Umbilical cord (tissue), 2 donors: Measurements from ENCODE around the gene ANXA5. TPM values are rescaled to one million over a fixed set of nuclear protein-coding genes. Genes with fewer than 3 reads are reported as not detected.

Experiments
- DNase-seq: peaks from one replicate; pipeline ENCODE4 v3.0.0-alpha.2; 2015; ENCODE audit warnings: low spot score
- total RNA-seq: library from RNA; depleted of rRNA; stranded (reverse); fragments of >200 nt; gene quantifications from one replicate; pipeline ENCODE4 v1.2.3, GENCODE V29; 2014; ENCODE audit warnings: low replicate concordance; ENCODE audit not compliant: insufficient read depth

Gene ANXA5
- total RNA-seq, 1 donor from 2014 or later: 490 TPM

DNA sequence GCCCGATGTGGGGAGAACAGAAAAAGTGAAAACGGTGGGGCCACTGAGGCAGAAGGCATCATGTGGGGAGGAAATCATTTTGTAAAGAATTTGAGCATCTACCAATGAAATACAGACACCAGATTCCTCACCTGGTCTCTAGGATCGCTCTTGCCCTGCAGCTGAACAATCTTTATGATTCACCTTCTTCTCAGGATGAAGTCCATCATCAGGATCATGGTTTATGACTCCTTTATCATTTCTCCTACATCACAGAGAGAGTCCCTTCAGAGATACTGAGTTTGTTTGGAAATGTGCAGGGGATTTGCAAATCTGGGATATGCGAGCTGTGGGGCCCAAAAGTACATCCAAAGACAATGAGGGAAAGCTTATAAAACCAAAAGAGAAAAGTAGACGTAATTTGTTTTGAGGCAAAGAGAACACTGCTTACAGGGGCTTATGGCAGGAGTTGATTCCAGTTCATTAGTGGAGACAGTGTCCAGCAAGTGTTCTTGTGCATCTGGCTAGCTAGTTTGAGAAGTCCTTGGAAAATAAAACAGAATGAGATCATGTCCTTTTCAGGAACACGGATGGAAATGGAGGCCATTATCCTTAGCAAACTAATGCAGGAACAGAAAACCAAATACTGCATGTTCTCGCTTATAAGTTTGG is 15.3 kb upstream of the ANXA5 start:
- no peak for DNase-seq

DNA sequence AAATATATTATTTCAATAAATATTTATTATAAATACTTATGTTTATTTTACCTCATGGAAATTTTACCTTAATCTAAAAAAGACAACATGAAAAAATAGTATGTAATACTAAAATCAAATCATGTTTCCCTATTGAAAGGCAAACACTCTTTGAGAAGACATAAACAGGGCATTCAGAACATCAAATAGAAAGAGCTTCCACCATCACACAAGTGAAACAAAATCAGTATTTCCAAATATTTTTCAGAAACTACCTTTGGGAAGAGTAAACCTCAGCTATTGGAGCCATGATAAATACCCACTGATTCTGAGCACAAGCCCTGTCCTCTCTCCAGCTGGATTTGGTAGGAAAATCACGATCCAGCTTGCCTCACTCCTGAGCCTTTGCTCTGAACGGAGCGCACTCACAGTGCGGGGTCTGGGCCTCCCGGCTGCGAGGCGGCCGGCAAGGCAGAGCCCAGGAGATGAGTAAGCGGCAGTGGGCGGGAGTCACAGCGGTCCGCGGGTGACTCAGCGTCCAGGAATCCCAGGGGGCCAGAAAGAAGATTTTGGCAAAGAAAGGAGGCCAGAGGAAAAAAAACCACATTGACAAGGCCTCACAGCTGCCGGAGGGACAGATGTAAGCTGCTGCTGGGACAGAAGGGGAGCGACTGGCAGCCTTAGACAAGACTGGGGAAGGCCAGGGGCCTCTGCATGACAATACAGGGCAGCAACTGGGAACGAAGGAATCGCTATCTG is 14.7 kb upstream of the ANXA5 start:
- peak; percentile 97 for DNase-seq

DNA sequence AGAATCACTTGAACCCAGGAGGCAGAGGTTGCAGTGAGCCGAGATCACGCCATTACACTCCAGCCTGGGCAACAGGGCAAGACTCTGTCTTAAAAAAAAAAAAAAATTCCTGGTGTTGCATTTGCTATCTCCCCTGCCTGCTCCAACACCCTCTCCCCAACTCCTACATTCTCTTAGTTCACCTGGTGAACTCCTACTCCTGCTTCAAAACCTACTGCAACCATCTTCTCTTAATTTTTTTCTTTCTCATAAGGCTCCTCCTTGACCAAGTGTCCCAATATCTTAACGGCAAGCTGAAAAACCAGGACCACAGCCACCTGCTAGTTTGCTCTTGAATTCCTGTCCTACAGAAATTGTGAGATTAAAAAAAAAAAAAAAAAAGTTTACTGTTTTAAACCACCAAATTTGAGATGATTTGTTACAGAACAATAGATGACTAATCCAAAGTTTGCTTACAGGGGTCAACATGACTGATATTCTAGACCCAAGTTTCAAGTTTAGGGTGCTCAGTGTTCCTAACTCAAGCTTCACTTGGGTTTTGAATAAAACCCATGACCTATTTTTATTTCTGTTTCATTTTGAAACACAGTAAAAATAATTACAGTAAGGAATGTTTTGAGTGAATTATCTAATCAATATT is 13.1 kb upstream of the ANXA5 start:
- DNase-seq: no peak

DNA sequence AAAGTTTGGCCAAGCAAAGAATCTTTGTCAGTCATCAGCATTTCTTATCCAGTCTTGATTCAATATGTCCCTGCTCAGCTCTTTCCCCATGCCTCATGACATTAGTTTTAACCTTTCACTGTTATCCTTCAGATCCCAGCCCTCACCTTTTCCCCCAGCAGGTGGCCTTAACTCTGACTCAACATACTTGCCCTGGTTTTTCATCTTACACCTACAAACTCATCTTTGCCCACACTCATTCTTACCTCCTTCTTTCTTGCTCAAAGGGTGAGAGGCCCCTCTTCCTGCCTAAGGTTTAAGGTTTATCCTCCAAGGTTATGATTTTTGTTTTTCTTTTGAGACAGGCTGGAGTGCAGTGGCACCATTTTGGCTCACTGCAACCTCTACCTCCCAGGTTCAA is 10.6 kb upstream of the ANXA5 start:
- no peak for DNase-seq

DNA sequence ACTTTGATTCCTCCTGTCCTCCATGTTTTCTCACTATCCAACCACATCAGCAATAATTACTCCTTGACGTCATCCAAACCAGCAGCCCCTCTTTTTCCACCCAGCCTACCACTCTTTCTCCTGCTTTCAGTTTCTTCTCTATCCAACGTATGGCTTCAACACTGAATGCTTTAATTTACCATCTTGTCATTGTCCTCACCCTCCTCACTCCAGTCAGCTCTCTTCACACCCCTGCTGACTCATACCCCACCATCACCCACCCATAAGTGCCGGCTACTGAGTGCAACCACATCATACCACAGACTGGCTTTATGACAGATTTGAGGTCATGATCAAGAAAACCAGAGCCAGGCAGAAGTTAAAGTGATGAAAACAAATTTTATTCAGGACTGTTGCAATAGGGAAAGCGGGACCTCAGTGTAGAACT is 9.8 kb upstream of the ANXA5 start:
- DNase-seq: no peak

DNA sequence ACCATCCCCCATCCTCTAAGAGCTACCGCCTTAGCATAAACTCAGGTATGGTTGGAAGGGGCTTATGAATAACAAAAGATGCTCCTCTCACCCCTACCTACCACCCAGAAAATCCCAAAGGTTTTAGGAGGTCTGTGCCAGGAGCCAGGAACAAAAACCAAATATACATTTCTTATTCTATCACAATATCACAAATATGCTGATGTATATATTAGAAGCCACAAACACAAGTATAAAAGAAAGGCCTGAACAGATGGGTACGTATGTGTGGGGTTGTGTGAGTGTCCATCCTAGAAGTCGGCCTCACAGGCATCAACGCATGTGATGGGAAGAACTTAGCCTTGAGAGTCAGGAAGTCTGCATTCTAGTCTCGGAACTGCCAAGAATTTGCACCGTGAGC is 8.7 kb upstream of the ANXA5 start:
- no peak for DNase-seq

DNA sequence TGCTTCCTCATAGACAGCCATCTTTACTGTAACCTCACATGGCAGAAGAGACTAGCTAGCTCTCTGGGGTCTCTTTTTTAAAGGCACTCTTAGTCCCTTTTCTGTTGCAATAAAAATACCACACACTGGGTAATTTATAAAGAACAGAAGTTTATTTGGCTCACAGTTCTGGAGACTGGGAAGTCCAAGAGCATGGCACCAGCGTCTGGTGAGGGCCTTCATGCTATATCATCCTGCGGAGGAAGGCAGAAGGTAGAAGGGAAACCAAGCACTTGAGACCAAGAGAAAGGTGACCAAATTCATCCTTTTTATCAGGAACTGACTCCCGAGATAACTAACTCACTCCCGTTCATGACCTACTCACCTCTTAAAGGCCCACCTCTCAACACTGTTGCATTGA is 5.4 kb upstream of the ANXA5 start:
- no peak for DNase-seq

DNA sequence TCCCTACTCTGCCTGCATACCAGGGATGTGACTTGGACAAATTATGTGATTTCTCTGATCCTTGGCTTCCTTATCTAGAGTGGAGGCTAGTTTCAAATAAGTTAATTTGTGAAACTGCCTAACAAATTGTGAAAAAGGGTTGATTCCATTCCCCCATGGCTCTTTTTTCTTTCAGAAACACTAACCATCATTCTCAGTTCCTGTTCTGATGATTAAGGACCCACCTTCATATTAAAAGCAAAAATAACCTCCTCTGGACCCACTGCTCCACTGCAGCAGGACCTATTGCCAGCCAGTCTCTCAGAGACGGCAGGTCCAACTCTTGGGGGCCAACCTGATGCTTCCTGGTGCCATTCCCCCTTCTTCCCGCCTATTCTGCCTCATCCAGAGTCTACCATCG is 4.5 kb upstream of the ANXA5 start:
- DNase-seq: no peak

DNA sequence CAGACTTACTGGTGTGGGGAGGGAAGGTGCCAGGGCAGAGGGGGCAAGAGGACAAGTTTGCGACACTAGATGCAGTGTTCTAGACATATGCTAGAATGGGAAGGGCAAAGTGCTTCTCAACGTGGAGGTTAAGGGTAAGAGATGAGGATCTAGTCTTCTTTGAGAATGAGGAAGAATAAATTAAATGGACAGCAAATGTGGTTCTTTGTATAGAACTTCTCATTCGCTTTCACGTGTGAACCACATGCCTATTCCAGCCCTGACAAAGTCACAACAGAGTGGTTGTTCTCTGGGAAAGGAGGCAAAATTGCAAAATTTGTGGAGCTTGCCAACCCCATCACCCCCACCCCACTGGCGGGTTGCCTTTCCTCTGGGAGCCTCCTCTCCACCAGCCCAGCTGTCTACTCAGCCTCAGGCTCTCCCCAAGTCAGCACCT is 1.5 kb upstream of the ANXA5 start:
- no peak for DNase-seq

DNA sequence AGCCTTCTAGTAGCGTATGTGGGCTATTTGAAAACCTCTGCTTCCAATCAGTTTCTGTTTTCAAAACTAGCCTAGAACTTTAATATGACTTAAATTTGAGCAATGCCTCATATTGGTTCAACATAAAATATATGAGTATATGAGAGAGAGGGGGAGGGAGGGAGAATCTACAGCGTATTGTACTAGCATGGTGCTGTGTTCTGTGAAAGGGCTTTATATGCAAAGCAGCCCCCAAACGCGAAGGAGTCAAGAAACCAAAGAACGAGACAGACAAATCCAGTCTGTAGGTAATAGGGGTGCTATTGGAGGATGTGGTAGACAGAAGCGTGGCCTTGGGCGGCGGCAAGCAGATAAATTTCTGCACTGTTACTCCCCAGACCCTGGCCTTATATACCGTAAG is 784 bp upstream of the ANXA5 start:
- DNase-seq: no peak

DNA sequence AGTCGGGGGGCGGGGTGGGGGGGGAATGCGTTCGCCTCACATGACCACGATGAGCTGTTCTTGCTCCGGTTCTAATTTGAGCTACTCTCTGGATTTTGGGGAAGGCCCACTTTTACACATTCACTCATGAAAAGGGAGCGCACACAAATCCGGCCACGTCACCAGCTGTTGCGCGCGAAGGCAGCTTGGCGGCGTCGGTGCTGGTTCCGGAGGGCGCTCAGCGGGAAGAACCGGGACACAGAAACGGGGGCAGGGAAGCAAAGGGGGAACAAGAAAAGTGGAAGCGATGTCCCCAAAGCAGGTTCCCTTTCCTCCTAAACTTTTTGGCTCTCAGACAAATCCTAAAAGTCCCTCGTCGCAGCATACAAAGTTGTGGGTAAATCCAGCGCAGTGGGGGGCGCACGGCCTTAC is 605 bp downstream of the ANXA5 start:
- peak; percentile 86 for DNase-seq

DNA sequence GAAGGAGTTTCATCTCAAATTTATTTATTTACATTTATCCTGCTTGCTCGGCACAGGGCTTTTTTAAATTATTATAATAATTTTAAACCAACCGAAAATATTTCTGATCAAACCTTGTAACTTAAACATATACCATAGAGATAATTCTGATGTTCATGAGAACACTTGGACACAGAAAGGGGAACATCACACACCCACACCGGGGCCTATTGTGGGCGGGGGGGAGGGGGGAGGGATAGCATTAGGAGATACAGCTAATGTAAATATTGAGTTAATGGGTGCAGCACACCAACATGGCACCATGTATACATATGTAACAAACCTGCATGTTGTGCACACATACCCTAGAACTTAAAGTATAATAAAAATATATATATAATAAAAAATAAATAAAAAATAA is 2.9 kb downstream of the ANXA5 start:
- no peak for DNase-seq

DNA sequence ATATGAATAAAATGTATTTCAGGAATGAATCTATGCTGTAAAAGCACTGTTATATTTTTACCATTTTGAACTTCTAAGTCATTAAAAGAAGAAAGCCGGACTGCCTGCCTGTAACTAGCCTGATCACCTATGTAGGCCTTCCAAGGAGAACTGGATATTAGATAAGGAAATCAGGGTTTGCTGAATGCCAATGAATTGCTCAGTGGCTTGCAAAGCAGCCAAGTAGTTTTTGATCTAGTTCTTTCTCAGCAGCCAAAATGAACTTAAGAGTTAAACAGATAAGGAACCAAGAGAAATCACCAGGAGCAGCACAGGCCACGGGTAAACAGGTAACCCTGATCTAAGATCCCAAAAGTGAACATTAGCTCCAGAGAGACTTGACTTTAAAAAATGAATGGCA is 3.3 kb downstream of the ANXA5 start:
- DNase-seq: no peak

DNA sequence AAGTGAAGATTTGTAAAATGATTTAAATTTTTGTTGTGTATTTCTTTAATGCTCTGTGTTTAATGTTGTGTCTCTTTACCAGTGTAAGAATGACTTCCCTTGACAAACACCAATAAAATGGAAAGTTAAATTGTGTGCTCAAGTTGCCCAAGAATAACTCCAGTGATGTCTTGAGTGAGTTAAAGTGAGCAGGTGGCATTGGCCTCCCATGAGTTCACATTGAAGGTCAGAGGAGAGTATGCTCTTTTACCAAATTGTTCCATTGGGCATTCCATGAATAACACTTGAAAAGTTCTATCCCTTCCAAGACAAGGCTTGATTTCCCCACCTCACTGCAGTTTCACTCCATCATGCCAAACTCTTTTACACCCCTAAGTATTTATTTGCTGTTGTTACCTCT is 4.5 kb downstream of the ANXA5 start:
- no peak for DNase-seq

DNA sequence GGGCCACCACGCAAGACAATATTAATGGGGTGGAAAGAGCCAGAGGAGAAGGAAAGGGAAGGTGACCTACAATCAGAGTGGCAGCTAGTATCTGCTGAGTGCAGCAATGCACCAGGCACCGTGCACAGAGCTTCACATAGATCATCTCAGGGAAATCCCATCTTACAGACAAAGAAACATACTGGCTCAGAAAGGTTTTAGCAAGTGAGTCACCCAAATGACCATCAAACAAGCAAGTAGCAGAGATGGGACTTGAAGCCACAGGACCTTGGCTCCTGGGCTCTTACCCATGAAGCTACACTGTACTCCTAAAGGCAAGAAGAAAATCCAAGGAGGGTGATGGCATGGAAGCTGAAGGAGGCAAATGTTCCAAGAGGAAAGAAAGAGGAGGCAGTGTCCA is 6.8 kb downstream of the ANXA5 start:
- DNase-seq: peak; percentile 20

DNA sequence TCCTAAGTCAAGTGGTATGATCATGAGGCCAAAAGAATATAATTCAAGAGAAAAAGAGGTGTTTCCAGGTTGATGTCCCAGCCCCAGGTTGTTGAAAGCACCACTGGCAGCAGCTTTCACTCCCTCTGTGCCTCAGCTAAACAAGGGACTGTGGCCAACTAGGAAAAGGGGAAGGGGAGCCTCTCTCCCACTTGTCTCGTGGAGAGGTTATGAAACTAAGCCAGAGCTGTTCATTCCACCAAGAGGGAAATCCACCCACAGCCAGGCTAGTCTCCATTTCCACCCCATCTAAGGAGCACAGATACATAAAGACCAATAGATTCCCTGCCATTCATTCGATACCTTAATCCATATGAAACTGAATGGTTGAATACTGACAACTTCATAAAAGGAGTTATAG is 8.1 kb downstream of the ANXA5 start:
- no peak for DNase-seq

DNA sequence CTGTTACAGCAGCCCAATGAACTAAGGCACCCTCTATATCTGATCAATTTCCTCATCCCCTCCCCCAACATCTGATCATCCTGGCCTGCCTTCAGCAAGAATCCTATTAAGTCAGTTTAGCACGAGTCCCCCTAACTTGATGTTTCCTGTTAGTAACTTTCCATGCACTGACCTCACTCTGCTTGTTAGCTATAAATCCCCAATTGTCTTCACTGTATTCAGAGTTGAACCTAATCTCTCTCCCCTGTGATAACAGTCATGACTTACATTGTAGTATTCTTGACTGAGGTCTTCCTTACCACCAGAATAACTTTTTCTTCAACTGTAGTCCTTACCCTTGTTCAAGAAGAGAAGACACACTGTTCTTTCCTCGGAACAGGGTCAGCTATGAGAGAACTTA is 8.5 kb downstream of the ANXA5 start:
- DNase-seq: no peak

DNA sequence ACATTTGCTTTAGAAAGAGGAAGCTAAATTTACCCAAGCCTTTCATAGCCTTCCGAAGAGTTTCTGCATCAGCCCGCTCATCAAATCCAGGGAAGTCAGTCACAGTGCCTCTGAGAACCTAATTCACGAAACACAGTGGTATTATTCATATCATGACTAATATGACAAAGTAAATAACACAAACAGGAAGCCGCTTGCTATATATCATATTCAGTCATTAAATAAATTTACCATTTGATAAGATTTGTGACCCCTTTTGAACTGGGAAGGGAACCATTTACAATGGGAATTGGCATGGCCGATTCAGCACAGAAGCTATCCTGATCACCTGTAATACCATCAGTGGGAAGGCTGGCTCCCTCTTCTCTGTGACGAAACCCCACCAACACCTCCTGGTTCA is 10.5 kb downstream of the ANXA5 start:
- no peak for DNase-seq

DNA sequence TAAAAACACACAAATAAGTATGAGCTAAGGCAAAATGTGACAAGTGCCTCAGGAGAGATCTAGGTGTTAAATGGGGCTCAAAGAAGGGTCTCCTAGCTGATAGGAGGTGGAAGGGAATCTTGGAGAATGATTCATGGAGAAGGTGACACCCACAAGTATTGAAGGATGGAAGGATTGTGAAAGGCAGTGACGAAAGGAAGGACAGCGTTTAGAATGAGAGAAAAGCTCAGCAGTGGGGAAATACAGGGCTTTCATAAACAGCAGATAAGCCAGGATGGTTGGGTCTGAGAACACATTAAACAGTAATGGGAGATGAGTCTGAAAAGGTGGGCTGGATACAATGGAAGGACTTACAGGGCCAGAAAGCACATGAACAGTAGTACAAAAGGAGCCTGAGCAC is 11.5 kb downstream of the ANXA5 start:
- DNase-seq: no peak

DNA sequence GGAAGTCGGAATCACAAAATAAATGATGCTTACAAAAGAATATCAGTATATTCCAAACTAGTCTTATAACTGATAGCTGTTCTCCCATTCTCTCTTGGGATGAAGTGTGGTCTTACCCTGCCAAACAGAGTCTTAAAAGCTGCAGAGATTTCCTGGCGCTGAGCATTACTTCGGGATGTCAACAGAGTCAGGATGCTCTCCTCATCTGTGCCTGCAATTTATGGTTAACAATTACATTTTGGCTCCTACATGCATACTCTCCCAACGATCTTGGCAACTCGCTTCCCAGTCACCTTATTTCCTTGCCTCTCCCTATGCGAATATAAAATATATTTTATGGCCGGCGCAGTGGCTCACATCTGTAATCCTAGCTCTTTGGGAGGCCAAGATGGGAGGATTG is 12.2 kb downstream of the ANXA5 start:
- no peak for DNase-seq

DNA sequence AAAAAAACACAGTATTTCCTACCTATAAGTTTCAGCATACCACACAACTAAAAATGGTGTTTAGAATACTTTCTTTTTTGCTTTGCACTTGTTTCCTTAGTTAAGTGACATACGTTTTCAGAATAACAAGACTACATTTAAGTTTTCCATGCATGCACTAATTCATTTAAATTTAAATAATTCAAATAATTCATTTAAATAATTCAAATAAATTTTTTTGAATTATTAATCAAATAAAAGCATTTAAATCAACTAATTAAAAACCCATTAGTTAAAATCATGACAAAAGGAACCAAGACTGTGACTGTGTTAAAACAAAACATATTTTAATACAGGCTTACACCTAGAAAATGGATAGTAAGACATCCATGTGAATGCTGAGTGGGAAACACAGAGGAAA is 12.8 kb downstream of the ANXA5 start:
- DNase-seq: no peak

DNA sequence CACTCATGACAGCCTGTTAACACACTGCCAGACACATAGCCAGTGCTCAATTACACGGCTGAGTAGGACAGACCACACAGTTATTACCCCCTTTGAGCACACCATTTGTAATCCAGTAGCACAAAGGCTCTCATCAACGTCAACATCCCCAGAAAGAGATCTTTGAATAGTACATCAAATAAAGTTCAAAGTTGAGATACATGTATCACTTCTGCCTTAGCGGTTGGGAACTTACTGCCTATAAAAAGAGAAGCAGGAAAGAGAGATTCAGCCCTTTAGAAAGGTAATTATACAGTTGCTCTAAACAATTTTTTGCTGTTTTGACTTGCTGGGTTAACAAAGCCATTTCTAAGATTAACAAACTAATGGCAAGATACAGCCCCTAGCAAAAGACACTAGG is 16.2 kb downstream of the ANXA5 start:
- DNase-seq: no peak

DNA sequence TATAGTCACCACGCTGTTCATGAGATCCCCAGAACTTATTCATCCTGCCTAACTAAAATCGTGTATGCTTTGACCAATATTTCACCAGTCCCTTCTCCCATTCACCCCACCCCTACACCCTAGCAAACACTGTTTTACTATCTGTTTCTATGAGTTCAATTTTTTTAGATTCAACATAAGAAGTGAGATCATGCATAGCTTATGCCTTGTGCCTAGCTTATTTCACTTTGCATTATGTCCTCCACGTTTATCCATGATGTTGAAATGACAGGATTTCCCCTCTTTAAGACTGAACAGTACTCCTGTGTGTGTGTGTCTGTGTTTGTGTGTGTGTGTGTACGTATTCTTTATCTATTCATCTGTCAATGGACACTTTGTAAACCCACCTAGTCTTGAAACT is 16.8 kb downstream of the ANXA5 start:
- DNase-seq: no peak
